Measurements from ENCODE around the gene MAP3K7.

The MAP3K7 gene

GRCh38 chr6:90557006-90557405 is 29.9 kb downstream of the MAP3K7 start:
- no peaks in the 10 kb centered on the region for H3K4me1 ChIP-seq (ENCODE audit: control insufficient read depth in 1 of 2, insufficient read depth in 2 of 2, low read length in 2 of 2)
- H3K4me3 ChIP-seq (ENCODE audit: low read depth in 1 of 2, low read length in 2 of 2) = no peak overlapping the region
- H3K9ac ChIP-seq (ENCODE audit: low read depth in 1 of 2, low read length in 2 of 2) = no peak overlapping the region
- no peaks in the 10 kb centered on the region for H3K9me3 ChIP-seq (ENCODE audit: control insufficient read depth in 1 of 2, low read length in 2 of 2)
- peaks cover 28 to 47% of the 10 kb centered on the region in 2 donors for H3K36me3 ChIP-seq (ENCODE audit: control insufficient read depth in 1 of 2, insufficient read depth in 2 of 2, low read length in 2 of 2)
- no peaks in the 10 kb centered on the region for H3K27me3 ChIP-seq (ENCODE audit: control insufficient read depth in 1 of 2, insufficient read depth in 2 of 2, low read length in 2 of 2)
- no peak overlapping the region for H3K27ac ChIP-seq (ENCODE audit: low read depth, low read length)

DNA sequence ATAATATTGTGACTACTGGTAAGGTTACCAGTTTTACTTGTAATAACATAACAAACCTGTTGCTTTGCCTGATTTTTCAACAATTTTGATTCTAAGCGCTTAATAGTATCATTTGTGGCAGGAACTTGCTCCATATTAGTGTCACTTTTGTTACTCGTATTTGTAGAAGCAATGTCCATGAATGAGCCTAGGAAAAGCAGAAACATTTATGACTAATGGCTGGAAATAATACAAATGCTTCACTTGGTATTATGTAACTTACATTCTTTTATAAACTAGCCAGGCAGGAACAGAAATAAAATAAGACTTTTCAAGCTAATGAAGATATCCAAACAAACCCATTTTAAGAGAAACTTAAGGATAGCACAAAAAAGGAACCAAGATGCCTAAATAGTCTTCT is 38.9 kb downstream of the MAP3K7 start:
- H3K36me3 ChIP-seq (ENCODE audit: control insufficient read depth in 1 of 2, insufficient read depth in 2 of 2, low read length in 2 of 2) = peaks cover 37 to 70% of the 10 kb centered on the region in 2 donors

GRCh38 chr6:90547079-90547478 is 39.8 kb downstream of the MAP3K7 start:
- Histone ChIP-seq H3K9ac (ENCODE audit: low read depth in 1 of 2, low read length in 2 of 2) (no peak overlapping the region), H3K4me3 (ENCODE audit: low read depth in 1 of 2, low read length in 2 of 2) (no peak overlapping the region), H3K27ac (ENCODE audit: low read depth, low read length) (no peak overlapping the region), H3K27me3 (ENCODE audit: control insufficient read depth in 1 of 2, insufficient read depth in 2 of 2, low read length in 2 of 2) (no peaks in the 10 kb centered on the region), H3K36me3 (ENCODE audit: control insufficient read depth in 1 of 2, insufficient read depth in 2 of 2, low read length in 2 of 2) (peaks cover 29 to 66% of the 10 kb centered on the region in 2 donors), H3K9me3 (ENCODE audit: control insufficient read depth in 1 of 2, low read length in 2 of 2) (no peaks in the 10 kb centered on the region), H3K4me1 (ENCODE audit: control insufficient read depth in 1 of 2, insufficient read depth in 2 of 2, low read length in 2 of 2) (no peaks in the 10 kb centered on the region)

More for the DNA sequence above, 38.9 kb downstream of the MAP3K7 start:
- Histone ChIP-seq H3K9ac (ENCODE audit: low read depth in 1 of 2, low read length in 2 of 2) (no peak overlapping the region), H3K27me3 (ENCODE audit: control insufficient read depth in 1 of 2, insufficient read depth in 2 of 2, low read length in 2 of 2) (no peaks in the 10 kb centered on the region), H3K4me1 (ENCODE audit: control insufficient read depth in 1 of 2, insufficient read depth in 2 of 2, low read length in 2 of 2) (no peaks in the 10 kb centered on the region), H3K9me3 (ENCODE audit: control insufficient read depth in 1 of 2, low read length in 2 of 2) (no peaks in the 10 kb centered on the region), H3K27ac (ENCODE audit: low read depth, low read length) (no peak overlapping the region), H3K4me3 (ENCODE audit: low read depth in 1 of 2, low read length in 2 of 2) (no peak overlapping the region)

GRCh38 chr6:90545448-90545847 is 41.4 kb downstream of the MAP3K7 start:
- Histone ChIP-seq H3K27ac (ENCODE audit: low read depth, low read length) (no peak overlapping the region), H3K36me3 (ENCODE audit: control insufficient read depth in 1 of 2, insufficient read depth in 2 of 2, low read length in 2 of 2) (peaks cover 17 to 60% of the 10 kb centered on the region in 2 donors), H3K4me3 (ENCODE audit: low read depth in 1 of 2, low read length in 2 of 2) (no peak overlapping the region)

GRCh38 chr6:90544741-90545140 is 42.1 kb downstream of the MAP3K7 start:
- Histone ChIP-seq H3K9me3 (ENCODE audit: control insufficient read depth in 1 of 2, low read length in 2 of 2) (no peaks in the 10 kb centered on the region), H3K27ac (ENCODE audit: low read depth, low read length) (no peak overlapping the region), H3K4me1 (ENCODE audit: control insufficient read depth in 1 of 2, insufficient read depth in 2 of 2, low read length in 2 of 2) (no peaks in the 10 kb centered on the region), H3K27me3 (ENCODE audit: control insufficient read depth in 1 of 2, insufficient read depth in 2 of 2, low read length in 2 of 2) (no peaks in the 10 kb centered on the region), H3K36me3 (ENCODE audit: control insufficient read depth in 1 of 2, insufficient read depth in 2 of 2, low read length in 2 of 2) (peaks cover 17 to 55% of the 10 kb centered on the region in 2 donors), H3K4me3 (ENCODE audit: low read depth in 1 of 2, low read length in 2 of 2) (no peak overlapping the region), H3K9ac (ENCODE audit: low read depth in 1 of 2, low read length in 2 of 2) (no peak overlapping the region)

More at GRCh38 chr6:90545448-90545847, 41.4 kb downstream of the MAP3K7 start:
- Histone ChIP-seq H3K9ac (ENCODE audit: low read depth in 1 of 2, low read length in 2 of 2) (no peak overlapping the region), H3K4me1 (ENCODE audit: control insufficient read depth in 1 of 2, insufficient read depth in 2 of 2, low read length in 2 of 2) (no peaks in the 10 kb centered on the region), H3K9me3 (ENCODE audit: control insufficient read depth in 1 of 2, low read length in 2 of 2) (no peaks in the 10 kb centered on the region), H3K27me3 (ENCODE audit: control insufficient read depth in 1 of 2, insufficient read depth in 2 of 2, low read length in 2 of 2) (no peaks in the 10 kb centered on the region)

DNA sequence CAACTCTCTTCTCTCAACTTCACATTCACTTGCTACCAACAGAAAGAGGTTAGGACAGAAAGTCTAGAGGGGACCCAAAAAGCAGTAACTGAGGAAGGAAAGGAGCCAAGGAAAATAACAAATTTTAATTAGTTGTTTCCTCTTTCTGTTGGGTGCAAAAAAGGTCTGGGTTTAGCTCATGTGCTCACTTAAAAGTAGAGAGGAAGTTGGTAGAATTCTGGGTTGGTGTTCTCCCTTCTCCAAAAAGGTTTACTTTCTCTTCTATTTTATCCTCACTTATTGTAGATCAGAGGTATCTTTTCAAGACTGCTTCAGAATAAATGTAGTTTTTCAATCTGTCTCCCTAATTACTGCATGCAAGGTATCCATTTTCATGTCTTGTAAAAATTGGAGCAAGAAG is 42.8 kb downstream of the MAP3K7 start:
- H3K27ac ChIP-seq (ENCODE audit: low read depth, low read length) = no peak overlapping the region
- peaks cover 0 to 4% of the 10 kb centered on the region in 2 donors for H3K4me1 ChIP-seq (ENCODE audit: control insufficient read depth in 1 of 2, insufficient read depth in 2 of 2, low read length in 2 of 2)
- H3K36me3 ChIP-seq (ENCODE audit: control insufficient read depth in 1 of 2, insufficient read depth in 2 of 2, low read length in 2 of 2) = peaks cover 14 to 49% of the 10 kb centered on the region in 2 donors
- H3K4me3 ChIP-seq (ENCODE audit: low read depth in 1 of 2, low read length in 2 of 2) = no peak overlapping the region
- H3K27me3 ChIP-seq (ENCODE audit: control insufficient read depth in 1 of 2, insufficient read depth in 2 of 2, low read length in 2 of 2) = no peaks in the 10 kb centered on the region
- H3K9me3 ChIP-seq (ENCODE audit: control insufficient read depth in 1 of 2, low read length in 2 of 2) = no peaks in the 10 kb centered on the region
- H3K9ac ChIP-seq (ENCODE audit: low read depth in 1 of 2, low read length in 2 of 2) = no peak overlapping the region

- Histone ChIP-seq H3K27ac (ENCODE audit: low read depth, low read length) (no peak overlapping the region), H3K4me1 (ENCODE audit: control insufficient read depth in 1 of 2, insufficient read depth in 2 of 2, low read length in 2 of 2) (peaks cover 4 to 17% of the 10 kb centered on the region in 2 donors), H3K4me3 (ENCODE audit: low read depth in 1 of 2, low read length in 2 of 2) (no peak overlapping the region), H3K9me3 (ENCODE audit: control insufficient read depth in 1 of 2, low read length in 2 of 2) (no peaks in the 10 kb centered on the region), H3K9ac (ENCODE audit: low read depth in 1 of 2, low read length in 2 of 2) (no peak overlapping the region), H3K36me3 (ENCODE audit: control insufficient read depth in 1 of 2, insufficient read depth in 2 of 2, low read length in 2 of 2) (peaks cover 11 to 28% of the 10 kb centered on the region in 2 donors), H3K27me3 (ENCODE audit: control insufficient read depth in 1 of 2, insufficient read depth in 2 of 2, low read length in 2 of 2) (no peaks in the 10 kb centered on the region)
Observed at GRCh38 chr6:90541221-90541620, 45.7 kb downstream of the MAP3K7 start.

DNA sequence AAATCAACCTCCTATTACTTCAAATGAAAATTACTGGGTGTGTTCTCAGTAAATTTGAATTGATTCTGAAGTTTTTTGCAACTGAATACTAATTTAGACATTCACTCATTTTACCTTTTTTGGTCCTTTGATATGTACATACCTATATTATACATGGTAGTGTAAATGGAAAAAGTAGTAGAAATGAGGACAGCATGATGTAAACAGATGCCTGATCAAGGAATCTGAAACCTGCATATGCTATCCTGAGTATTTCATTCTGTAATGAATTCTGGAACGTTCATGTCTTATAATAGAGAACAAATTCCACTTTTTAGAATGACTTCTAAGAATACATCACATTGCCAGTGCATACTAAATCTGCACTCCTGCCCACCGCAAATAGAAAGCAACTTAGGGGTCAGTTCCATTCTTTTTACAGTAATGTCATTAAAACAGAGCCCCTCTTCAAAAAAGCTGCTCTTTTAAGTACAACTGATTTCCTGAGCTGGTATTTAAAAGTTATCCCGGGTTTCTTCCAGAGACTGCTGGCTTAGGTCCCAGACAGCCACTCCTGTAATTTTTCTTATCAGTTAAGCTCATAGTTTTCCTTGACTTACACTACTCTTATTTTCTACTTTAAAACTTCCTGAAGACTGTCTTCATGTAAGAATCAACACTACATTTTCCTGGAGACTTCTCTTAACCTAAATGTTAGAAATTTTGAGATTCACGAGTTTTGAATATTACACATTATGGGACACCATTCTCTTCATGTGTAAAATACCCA is 48.4 kb downstream of the MAP3K7 start:
- no peak overlapping the region for H3K27ac ChIP-seq (ENCODE audit: low read depth, low read length)
- peaks cover 4 to 17% of the 10 kb centered on the region in 2 donors for H3K4me1 ChIP-seq (ENCODE audit: control insufficient read depth in 1 of 2, insufficient read depth in 2 of 2, low read length in 2 of 2)
- no peak overlapping the region for H3K4me3 ChIP-seq (ENCODE audit: low read depth in 1 of 2, low read length in 2 of 2)
- no peak overlapping the region for H3K9ac ChIP-seq (ENCODE audit: low read depth in 1 of 2, low read length in 2 of 2)
- H3K9me3 ChIP-seq (ENCODE audit: control insufficient read depth in 1 of 2, low read length in 2 of 2) = no peaks in the 10 kb centered on the region
- H3K36me3 ChIP-seq (ENCODE audit: control insufficient read depth in 1 of 2, insufficient read depth in 2 of 2, low read length in 2 of 2) = peaks cover 0 to 10% of the 10 kb centered on the region in 2 donors
- no peaks in the 10 kb centered on the region for H3K27me3 ChIP-seq (ENCODE audit: control insufficient read depth in 1 of 2, insufficient read depth in 2 of 2, low read length in 2 of 2)

DNA sequence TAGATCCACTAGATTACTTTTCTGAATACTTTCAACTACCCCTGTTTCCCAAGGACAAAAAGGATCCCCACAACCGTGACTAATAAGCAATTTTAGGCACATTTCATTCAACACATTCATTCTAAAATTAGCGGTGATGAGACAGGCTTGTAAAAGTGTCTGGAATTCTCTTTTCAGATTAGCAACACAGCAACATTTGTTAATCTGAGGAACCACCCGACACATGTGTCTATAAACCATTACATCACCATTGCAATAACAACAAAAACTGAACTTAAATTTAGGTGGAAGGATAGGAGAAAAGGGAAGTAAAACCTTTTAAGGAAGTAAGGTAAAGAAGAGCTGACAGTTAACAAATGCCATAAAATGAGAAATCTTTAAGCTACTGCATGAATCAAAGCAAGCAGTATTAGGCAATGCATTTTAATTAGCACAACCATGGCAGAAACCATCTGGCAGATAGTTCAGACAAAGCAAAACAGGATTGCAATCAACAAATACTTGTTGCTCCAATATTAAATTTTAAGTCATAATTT is 49.1 kb downstream of the MAP3K7 start:
- Histone ChIP-seq H3K4me1 (ENCODE audit: control insufficient read depth in 1 of 2, insufficient read depth in 2 of 2, low read length in 2 of 2) (peaks cover 4 to 17% of the 10 kb centered on the region in 2 donors), H3K27me3 (ENCODE audit: control insufficient read depth in 1 of 2, insufficient read depth in 2 of 2, low read length in 2 of 2) (no peaks in the 10 kb centered on the region), H3K36me3 (ENCODE audit: control insufficient read depth in 1 of 2, insufficient read depth in 2 of 2, low read length in 2 of 2) (peaks cover 0 to 12% of the 10 kb centered on the region in 2 donors), H3K9ac (ENCODE audit: low read depth in 1 of 2, low read length in 2 of 2) (no peak overlapping the region), H3K27ac (ENCODE audit: low read depth, low read length) (no peak overlapping the region), H3K4me3 (ENCODE audit: low read depth in 1 of 2, low read length in 2 of 2) (no peak overlapping the region), H3K9me3 (ENCODE audit: control insufficient read depth in 1 of 2, low read length in 2 of 2) (no peaks in the 10 kb centered on the region)

DNA sequence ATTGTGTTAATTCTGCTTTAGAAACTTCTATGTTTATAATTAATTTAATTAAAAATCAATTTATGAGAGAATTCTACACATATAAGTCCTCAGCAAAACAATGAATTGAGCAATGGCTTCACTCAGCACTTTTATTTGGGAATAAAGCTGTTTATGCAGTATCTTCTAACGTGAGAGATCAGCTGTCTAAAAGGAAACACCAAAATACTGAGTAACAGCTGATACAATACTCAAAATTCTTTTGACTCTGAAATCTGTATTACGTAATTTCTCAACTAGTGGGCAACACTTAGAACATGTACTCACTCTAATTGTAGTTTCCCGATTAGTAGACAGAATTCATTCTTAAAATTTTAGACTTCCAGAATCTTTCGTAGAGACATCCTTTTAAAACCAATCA is 49.8 kb downstream of the MAP3K7 start:
- Histone ChIP-seq H3K4me1 (ENCODE audit: control insufficient read depth in 1 of 2, insufficient read depth in 2 of 2, low read length in 2 of 2) (peaks cover 4 to 17% of the 10 kb centered on the region in 2 donors), H3K4me3 (ENCODE audit: low read depth in 1 of 2, low read length in 2 of 2) (no peak overlapping the region), H3K27ac (ENCODE audit: low read depth, low read length) (no peak overlapping the region), H3K27me3 (ENCODE audit: control insufficient read depth in 1 of 2, insufficient read depth in 2 of 2, low read length in 2 of 2) (no peaks in the 10 kb centered on the region), H3K9me3 (ENCODE audit: control insufficient read depth in 1 of 2, low read length in 2 of 2) (no peaks in the 10 kb centered on the region), H3K36me3 (ENCODE audit: control insufficient read depth in 1 of 2, insufficient read depth in 2 of 2, low read length in 2 of 2) (peaks cover 0 to 8% of the 10 kb centered on the region in 2 donors), H3K9ac (ENCODE audit: low read depth in 1 of 2, low read length in 2 of 2) (no peak overlapping the region)
